Stimulated activated CD4-positive, alpha-beta T cell treated with anti-CD3 and anti-CD28 coated beads, Interleukin-4, amount 100 ng/mL, for 4 hours (primary cell): ENCODE results near the gene SNX2.
"Not testable (repeated sequence)": the region's sequence is repeated elsewhere in the genome, so short reads cannot be mapped to it uniquely, and the experiment has no call there.

Experiments
- DNase-seq, 2 experiments: peaks; one replicate each; pipeline ENCODE4 v3.0.0-alpha.2; 2020

SNX2 gene, protein sequence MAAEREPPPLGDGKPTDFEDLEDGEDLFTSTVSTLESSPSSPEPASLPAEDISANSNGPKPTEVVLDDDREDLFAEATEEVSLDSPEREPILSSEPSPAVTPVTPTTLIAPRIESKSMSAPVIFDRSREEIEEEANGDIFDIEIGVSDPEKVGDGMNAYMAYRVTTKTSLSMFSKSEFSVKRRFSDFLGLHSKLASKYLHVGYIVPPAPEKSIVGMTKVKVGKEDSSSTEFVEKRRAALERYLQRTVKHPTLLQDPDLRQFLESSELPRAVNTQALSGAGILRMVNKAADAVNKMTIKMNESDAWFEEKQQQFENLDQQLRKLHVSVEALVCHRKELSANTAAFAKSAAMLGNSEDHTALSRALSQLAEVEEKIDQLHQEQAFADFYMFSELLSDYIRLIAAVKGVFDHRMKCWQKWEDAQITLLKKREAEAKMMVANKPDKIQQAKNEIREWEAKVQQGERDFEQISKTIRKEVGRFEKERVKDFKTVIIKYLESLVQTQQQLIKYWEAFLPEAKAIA

DNA sequence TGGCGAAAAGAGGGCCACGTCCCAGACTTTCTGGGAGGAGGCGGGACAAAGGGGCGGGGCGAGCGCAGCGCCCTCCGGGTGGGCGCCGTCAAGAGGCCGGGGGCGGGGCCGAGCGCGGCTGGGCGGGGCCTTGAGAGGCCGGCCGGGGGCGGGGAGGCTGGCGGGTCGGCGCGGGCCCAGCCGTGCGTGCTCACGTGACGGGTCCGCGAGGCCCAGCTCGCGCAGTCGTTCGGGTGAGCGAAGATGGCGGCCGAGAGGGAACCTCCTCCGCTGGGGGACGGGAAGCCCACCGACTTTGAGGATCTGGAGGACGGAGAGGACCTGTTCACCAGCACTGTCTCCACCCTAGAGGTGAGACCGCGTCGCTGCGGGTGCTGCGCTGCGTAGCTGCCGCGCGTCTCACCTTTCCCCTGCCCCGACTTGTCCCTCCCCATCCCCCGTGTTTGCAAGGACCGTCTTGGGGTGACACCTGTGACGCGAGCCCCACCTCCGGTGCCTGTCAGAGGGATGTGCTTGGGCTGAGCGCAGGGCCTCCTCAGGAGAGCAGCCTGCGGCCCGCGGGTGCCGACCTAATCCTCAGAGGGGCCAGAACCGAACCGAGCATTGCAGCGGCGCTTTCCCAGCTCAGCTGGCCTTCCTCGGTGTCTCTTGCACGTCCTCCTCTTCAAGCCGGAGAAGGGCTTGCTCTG lies at the start of gene SNX2:
TSS of gene SNX2 (plus strand) at position 220 of the 689 bp plus-strand sequence. CDS start at position 244, 24 bp downstream.
- peak; percentile 84 to 93 for DNase-seq

DNA sequence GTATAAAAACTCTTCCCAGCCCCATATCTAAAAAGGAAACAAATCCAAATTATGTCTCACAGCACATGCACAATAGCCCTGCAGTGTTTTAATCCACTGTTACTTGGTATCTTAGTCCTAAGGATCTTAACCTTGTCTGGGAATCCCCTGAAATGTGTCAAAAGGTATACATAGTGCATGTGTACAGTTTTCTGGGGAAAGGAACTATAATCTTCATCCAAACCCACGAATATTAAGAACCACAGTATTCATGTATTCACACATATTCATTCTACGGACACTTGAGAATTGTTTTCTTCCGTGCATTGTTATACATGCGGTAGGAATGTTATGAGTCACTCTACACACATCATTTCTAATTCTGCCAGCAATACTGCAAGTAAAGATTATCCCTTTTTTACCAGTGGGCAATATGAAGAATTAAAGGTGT lies 47.8 kb upstream of the SNX2 start:
- DNase-seq = no peak

DNA sequence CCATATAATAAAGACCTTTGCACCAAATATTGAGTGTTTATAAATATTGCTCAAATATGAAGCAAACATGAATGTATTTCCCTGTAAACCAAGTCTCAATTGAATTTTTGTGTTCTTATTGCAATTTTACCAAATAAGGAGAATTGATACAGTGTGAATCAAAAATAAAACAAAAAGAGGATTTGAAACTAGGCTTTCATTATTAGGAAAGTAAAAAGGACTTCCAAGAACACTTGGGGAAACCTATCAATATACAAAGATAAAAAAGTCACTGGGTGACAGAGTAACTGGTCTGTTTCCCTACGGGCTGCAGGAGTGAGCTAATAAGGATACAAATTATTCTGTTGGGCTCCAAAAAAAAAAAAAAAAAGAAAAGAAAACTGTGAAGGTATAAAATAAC lies 44.8 kb upstream of the SNX2 start:
- no peak for DNase-seq

DNA sequence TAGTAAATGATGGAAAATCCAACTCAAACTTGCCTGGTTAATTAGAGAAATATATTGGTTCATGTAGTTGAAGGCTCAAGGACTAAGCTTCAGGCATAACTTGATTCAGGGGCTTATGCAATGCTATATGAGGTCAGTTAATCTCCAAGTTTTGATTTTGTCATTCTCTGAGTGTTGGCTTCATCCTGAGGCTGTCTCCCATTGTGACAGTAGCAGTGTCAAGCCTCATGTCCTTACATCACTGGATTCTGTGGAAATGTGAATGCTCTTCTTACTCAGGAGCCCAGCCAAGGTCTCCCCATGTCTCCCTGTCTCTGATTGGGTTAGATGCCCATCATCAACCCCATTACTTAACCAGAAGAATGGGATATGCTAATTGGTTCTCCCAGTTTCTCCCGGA lies 44.4 kb upstream of the SNX2 start:
- DNase-seq = no peak

DNA sequence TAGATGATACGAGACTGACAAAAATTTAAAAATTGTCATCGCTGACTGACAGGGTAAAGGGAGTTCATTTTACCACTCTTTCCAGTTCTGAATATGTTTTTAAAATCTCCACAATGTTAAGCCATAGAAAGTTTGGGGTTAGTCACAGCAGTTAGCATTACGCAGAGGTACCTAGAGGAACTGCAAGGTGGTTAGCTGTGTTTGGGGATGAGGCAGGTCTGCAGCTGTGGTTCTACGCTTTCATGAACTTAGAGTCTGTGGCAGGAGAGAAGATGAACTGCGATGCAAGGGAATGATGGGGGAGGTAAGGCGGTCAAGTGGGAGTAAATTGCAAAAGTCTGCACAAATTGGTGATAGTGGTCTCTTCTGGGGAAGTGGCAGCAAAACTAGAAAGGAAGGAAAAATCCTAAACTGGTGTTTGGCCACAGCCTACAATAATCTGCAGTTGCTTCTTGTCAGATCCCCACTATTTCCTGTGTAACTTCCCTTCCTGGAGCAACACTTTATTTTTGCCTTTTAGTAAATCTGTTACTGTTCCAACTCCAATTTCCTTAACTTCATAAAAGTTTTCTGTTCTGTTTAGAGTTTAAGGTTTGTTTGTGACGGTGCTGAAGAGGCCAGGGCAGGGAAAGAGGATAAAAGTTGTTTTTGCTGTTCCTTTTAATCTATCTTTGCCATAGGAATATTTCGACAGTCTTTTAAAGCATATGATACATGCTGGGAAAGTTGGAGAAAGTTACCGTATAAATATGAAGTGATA lies 38.6 kb upstream of the SNX2 start:
- DNase-seq = no peak

DNA sequence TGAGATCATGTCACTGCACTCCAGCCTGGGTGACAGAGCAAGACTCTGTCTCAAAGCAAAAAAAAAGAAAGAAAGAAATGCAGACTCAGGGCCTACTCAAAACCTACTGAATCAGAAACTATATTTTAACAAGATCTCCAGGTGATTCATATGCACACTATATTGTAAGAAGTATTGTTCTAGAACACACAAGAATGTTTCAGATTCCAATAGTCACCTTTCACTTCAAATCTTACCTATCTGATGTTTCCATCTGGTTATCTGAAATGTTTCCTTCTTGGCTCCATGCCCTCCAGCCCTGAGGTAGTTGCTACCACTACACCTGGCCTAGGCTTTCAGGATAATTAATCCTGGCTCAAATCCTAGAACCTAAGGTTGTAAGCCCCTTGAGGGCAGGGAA lies 36.8 kb upstream of the SNX2 start:
- DNase-seq = no peak

DNA sequence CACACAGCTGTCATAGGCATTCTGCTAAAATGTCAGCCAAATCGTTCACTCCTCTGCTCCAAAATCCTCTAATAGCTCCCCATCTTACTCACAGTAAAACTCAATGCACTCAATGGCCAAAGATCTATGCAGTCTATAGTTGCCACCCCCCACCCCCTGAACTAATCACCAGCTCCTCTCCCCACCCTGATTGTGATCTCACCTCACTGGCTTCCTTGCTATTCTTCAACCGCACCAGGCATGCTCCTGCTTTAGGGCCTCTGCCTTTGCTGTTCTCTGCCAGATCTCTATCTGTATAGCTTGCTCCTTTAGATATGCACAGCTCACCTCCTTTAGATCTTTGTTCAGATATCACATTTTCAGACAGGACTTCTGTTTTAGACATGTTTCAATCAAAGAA lies 33.2 kb upstream of the SNX2 start:
- DNase-seq = no peak

DNA sequence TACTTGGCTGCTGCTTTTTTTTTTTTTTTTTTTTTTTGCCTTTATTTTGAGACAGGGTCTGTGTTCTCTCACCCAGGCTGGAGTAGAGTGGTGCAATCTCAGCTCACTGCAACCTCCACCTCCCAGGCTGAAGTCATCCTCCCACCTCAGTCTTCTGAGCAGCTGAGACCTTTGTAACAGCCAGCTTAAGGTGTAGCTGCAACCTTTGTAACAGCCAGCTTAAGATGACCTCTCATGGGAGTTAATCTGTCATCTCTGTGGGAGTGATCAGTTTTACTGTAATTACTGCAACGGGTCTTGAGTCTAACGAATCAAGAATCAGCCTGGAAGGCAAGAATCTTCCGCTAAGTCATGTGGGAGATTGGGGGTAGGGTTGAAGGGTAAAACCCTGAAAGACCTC lies 31.6 kb upstream of the SNX2 start:
- no peak for DNase-seq

DNA sequence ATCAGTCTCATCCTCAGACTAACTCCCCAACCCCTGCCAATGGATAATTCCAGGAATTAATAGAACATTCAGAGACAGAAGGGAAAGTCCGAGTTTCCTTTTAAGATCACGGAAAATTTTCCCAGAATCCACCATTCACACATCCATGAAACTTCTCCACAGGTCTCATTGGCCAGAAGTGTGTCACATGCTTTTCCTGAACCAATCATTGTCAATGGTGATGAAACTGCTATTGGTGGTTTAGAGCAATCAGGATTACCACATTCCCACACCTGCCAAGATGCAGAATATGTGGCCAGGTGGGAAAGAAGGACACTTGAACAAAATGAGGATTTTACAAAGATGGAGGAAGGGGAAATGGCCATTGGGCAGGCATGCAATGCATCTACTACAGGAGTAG lies 29.3 kb upstream of the SNX2 start:
- no peak for DNase-seq

DNA sequence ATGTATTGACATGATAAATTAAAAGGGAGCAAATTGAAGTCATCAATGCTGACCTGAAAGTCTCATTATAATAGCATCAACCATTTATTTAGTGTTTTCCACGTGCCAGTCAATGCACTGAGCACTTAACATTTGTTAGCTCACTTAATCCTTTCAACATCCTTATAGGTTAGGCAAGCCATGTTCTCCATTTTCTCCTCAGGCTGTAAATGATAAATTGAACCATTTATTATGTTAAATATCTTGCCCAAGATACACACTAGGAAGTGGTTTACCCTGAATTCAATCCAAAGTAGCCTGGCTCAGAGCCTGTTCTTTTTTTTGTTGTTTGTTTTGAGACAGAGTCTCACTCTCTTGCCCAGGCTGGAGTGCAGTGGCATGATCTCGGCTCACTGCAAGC lies 25.0 kb upstream of the SNX2 start:
- no peak for DNase-seq

DNA sequence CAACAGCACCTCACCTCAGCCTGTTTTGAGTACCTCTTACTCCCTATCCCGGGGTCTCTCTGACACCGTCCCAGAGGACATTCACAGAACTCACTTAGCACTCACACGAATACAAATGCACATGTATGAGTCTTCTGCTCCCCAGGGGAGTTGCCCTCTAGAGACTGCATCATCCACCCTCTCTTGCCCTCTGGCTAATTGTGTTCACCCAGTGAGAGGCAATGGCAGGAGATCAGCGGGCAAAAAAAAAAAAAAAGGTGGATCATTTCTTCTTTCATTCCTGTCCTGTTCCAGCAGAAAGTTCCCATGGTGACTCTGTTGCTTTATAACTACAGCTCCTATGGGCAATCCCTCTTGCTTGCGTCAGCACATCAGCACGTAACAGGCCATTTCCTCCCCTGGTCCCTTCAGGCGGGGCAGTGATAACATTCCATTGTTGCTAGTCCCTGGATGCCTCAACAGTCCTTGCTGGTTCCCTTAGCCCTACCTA lies 23.5 kb upstream of the SNX2 start:
- DNase-seq = no peak

DNA sequence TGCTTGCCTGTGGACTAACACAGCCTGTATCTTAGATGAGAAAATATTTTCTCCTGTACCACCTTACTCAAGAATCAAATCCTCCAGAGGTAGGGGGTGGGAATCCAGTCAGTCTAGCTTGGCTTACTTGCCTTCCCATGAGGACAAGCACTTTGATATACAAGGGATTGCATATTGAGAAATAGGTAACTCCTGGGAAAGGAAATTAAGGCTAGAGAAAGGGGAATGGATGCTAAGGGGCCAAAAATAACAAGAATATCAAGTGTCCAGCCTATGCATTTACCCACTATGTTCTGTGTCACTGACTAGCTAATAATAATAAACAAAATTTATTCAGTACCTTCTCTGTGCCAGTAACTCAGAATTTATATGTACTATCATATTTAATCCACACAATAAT lies 21.4 kb upstream of the SNX2 start:
- no peak for DNase-seq

DNA sequence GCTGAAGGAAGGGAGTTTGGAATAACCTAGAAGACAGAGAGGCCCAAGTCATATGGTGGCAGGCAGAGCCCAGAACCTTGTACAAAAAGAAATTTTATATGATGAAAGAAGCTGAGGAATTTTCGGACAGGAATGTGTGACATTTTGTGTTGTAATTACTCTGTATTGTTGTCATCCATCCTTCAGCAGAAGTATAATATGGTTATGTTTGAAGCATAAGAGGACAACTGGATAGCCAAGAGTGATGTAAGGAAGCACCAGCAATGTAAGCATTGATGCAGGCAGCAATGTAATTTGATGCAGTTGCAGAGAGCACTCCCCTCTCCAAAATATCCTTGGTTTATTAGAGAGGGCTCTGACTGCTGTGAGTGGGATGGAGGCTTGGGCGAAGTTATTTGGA lies 19.1 kb upstream of the SNX2 start:
- DNase-seq = no peak

DNA sequence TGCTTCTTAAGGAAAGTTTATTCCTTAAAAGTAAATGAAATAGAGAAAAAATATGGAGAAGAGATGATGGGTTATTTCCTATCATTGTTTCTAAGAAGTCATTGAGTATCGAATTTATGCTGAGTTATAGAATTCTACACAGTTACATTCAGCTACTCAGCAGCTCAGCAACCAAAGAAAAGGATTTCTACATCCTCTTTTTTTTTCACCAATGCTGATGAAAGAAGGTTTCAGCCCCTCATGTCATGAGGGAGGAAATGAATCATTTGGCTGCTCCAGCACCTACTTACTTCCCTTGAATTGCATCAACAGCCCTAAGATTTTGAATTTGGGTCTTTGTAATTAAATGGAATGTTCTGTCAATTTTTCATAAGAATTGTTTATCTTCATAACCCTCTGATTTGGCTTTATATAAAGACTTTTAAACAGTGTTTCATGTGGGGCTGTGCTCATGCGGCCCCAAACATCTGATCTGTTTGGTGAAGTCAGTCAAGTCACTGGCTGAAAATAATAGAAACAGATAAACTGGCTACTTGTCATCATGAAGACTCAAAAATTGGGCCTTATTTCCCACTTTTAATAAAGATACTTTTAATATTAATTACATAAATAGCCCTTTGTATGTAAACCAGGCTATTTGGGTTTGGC lies 18.5 kb upstream of the SNX2 start:
- no peak for DNase-seq

DNA sequence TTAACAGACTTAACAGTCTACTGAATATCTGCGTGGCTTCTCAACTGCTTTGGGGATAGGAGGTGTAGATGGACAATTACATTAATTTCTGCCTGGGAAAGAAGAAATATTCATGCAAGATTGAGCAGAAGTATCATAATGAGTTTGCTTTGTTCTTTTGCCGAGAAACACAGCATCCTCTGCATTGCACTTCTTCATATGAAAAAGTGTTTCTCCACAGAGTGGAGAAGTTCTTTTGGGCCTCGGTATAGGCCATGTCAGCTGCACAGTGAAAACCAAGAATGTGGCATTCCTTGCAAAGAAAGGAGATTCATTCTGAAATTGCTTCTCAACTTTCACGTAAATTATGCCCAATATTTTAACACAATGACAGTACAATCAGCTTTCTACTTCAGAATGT lies 17.6 kb upstream of the SNX2 start:
- no peak for DNase-seq

DNA sequence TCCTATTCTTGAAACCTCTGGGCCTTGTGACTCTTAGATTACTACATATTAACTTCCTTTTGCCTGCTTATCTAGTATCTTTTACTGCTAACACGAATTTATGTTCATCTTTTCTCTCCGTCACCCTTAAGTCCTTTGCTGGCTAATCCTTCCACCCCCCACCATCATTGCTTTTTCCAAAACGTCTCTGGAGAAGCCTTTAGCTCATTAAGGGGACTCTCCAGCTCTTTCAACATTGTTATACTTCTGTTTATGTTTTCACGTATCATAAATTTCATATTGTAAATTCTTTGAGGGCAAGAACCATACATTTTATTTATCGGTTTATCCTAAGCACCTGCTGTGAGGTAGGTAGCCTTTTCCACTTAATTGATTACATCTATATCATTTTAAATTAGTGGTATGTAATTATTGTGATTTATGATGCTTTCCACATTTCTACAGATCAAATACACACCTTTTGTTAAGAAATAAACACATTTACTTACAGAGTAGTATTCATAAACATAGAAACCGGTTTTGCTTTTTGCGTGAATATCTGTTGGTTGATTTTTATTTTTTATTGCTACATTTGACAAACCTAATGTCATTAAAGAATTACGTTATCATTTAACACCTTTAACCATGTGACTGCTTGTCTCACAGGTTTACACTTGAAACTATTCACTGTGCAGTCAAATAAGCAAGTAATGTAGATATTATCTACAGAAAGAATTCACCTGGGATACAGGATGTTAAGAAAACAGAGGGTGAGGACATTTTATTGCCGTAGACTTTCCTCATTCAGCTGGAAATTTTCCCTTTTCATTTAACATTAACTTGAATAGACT lies 15.4 kb upstream of the SNX2 start:
- no peak for DNase-seq

DNA sequence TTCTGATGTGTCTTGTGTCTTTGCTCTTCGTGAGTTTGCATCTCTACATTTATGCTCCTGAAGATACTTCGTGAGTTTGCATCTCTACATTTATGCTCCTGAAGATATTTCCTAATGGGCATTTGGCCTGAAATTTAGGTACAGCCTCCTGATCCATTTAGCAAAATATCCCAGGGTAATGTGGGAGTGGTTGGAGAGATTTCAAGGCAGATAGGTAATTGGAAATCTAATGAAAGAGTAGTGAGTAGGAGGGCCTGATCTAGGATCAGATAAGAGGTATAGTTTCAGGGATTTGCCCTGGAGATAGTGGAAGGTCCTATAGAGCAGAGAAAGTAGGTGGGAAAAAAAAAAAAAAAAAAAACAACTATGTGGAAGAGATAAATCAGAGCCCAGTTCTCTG lies 14.6 kb upstream of the SNX2 start:
- DNase-seq = no peak

DNA sequence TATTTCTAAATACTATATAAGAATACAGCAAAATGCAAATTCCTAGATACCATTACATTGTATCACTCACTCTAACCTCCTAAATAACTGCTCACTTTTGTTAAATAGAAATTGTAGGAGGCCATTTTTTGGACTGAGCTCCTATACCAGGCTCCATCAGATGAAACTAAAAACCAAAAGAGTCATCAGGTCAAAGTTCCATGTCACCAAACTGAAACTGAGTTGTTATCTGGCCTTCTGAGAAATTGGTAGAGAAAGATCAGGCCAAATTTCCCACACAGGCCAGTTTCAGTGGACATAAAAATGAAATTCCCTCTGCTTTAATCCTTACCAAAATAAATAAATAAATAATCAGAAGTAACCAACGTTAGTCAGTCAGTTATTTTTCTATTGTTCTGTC lies 13.8 kb upstream of the SNX2 start:
- no peak for DNase-seq

DNA sequence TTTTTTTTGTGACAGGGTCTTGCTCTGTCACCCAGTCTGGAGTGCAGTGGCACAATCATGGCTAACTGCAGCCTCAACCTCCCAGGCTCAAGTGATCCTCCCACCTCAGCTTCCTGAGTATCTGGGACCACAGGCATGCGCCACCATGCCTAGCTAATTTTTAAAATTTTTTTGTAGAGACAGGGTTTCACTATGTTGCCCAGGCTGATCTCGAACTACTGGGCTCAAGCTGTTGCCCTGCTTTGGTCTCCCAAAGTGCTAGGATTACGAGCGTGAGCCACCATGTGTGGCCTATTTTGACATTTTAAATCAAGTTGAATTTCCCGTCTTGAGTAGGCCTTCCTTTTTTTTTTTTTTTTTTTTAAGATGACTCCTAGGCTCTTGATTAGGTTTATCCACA lies 13.0 kb upstream of the SNX2 start:
- DNase-seq = not testable (repeated sequence)

DNA sequence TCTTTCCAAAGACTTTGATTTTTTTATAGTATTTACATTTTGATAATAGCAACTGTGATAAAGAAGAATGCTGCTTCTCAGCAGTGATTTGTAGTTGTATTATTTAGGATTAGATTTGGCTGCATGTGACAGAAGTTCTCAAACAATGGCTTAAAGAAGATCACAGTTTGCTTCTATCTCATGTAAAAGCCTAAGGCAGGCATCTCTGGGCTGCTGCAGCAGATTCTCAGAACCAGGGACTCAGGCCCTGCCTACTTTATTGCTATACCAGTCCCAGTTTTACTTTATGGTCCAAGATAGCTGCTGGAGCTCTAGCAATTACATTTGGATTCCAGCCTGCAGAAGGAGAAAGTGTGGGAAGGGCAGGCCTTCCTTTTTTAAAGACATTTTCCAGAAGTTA lies 8.8 kb upstream of the SNX2 start:
- no peak for DNase-seq

DNA sequence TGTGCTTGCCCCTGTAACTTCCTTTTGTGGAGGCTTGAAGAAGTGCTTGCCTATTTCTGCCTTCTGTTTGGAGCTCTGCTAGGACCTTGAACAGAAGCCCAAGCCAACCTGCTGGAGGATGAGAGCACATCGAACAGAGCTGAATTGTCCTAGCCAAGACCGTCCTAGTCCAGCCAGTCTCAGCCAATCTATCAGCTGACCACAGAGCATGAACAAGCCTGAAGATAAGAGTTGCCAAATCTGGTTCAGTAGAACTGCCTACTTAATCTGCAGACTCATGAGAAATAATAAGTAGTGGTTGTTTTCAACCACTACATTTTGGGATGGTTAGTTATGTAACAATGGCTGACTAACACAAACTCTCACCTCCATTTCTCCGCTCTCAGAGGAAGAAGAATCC lies 4.4 kb upstream of the SNX2 start:
- DNase-seq = no peak

DNA sequence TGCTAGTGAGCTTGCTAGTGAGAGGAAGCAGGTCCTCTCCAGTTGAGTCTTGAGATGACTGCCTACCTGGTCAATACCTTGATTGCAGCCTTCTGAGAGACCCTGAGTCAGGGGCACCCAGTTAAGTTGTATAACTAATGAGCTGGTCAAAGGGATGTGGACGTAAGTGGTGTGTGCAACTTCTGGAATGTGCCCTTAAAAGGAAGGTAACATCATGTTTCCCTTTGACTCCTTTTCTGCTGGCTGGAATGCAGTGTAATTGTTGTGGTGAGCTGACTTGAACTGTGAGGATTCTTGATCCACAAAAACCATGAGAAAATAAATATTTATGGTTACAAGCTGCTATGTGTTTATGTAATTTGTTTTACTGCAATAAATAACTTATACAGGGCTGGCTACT lies 2.4 kb upstream of the SNX2 start:
- DNase-seq = no peak
